Right lung (tissue), 5 donors: ENCODE measurements around the gene CEBPE. TPM values are rescaled to one million over a fixed set of nuclear protein-coding genes. Genes with fewer than 3 reads are reported as not detected.

Experiments used
- DNase-seq, 2 donors: peaks; one replicate each; pipeline ENCODE4 v3.0.0-alpha.2; 2013
- polyA plus RNA-seq, 5 donors: library from polyadenylated mRNA; unstranded; fragments of 120-200 nt; gene quantifications; one replicate each; pipeline versions ENCODE4 v1.2.1 to v1.2.3, GENCODE V29; 2013; ENCODE audit warnings: inconsistent platforms in 1 of 5, low replicate concordance in 1 of 5; ENCODE audit not compliant: insufficient read length in 5 of 5, insufficient read depth in 1 of 5

The CEBPE gene
- polyA plus RNA-seq, 5 donors: 0.10 to 0.23 (median 0.16) TPM

DNA sequence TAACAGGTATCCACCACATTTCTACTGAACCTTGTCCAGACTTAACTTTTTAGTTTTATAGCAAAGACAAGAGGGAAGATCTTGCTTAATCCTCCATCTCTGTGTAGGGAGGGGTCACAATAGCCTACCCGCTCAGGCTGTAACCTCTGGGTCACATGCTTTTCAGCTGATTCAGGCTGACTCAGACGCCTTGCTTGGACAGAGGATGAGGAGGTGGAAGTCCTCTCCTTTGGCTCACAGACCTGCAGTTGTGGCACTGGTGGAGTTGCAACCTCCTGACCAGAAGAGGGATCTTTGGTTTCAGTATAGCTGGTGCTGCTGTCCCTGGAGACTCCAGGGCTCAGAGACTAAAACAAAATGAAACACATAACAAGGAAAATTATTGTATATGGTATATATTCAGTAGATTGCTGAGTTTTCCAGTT is 40.4 kb downstream of the CEBPE start:
- no peak for DNase-seq

DNA sequence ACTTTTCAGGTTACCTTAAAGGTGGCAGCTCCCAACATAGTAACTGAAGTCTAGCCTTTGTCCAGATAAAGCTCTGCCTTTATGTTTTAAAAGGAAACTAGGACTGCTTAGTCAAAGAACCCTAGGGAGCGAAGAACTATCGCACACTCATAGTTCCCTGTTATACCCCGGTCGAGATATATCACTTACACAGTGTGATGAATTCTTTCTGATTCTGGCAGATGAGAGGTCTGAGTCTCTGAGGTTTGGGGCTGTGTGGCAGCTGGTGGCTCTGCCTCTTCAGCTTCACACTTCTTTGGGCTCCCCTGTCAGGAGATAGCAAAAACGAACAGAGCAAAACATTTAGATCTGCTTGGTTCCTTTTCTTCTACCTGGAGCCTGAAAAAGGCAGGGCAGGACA is 41.1 kb downstream of the CEBPE start:
- DNase-seq: no peak

DNA sequence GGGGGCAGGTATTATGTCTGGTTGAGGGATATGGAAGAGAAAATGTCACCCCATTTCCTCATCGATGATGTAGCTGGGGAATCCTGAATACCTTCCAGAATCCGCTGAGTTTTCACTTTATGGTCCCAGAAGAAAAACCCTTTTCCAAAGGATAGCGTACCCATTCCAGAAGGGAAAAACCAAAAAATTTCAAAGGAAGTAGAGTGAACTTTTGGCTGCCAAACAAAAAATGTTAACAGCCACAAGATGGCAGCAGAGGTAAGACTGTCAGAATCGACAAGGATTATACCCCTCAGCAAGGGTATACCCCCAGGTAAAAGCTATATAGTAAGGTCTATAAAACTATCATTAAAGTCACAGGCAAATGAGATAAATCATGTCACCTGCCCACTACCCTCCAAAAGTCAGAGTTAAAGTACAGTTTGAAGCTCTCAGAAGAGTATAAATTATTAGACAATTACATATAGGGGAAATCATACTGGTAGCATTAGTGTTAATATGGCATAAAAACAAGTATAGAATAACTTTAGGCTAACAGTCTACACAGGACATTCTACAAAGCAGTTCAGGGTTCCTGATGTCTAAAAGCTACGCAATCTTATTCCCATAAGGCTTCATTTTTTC is 42.2 kb downstream of the CEBPE start:
- no peak for DNase-seq

DNA sequence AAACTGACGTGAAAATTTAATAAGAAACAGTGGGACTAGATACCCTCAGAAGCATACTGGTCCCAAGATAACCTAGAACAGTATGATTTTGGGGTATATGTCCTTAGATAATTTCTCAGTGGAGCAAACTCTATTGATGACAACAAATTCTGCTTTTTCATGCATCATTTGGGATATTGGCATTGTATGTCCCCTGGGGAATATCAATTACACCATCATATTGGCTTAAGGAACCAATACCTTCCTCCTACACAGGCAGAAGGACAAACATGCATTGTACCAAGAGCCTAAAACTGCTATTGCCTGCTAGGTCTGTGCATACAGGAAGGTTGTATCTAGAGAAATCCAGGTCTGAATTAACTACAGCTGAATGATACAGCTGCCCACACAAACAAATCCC is 44.1 kb downstream of the CEBPE start:
- no peak for DNase-seq

DNA sequence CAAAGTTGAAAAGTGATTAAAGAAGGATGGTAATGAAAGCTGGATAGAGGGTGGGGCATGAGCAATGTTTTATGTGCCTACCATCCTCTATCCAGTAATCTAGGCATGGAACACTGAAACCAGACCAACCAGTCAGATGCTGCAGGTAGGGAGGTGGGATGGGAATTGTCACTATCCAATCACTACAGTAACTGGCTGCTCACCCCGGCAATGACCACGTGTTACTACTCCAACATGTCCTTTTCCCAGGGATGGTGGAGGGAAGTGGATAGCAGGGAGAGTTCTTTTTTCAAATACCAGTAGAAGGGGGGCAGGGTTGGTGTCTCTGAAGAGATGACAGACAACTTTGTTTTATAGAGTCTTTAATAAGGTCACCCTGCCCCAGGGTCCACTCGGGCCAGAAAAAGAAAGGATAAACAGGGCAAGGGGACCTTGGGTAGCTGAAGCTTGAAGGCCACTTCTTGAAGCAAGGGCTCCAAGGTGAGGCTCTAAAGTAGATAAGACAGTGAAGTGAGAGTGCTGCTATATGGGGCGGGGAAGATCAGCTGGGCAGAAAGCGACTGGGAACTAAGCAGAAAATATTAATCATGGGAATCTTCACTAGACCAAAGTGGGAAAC is 47.0 kb downstream of the CEBPE start:
- no peak for DNase-seq

DNA sequence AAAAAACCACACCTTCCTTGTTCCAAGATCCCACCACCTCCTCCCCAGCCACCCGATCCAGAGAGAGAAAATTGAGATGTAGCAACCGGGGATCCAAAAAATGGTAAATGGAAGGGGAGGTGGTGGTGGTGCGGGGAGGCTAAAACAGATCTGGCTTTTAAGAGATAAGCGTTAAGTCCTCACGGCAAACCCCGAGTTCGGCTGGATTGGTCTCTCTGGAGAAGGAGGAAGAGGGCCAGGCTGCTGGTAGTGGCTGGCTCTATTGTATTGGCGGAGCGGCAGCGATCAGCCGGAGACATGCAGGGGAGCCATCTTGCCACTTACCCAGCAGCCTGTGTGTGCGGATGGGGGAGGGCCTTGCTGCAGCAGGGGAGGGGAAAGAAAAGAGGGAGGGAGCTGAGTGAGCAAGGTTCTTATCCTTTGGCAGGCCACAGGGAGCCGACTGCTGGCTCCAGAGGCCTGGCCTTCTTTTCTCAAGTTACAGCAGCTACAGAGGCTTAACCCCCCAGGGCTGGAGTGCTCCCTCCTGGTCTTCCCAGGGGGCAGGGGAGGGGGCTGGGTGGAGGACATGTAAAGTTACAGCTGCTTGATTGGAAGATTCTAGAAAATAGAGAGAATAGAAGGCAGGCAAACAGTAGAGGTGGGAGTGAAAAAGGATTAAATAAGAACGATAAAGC is 47.7 kb downstream of the CEBPE start:
- peak; percentile 85 to 87 for DNase-seq

DNA sequence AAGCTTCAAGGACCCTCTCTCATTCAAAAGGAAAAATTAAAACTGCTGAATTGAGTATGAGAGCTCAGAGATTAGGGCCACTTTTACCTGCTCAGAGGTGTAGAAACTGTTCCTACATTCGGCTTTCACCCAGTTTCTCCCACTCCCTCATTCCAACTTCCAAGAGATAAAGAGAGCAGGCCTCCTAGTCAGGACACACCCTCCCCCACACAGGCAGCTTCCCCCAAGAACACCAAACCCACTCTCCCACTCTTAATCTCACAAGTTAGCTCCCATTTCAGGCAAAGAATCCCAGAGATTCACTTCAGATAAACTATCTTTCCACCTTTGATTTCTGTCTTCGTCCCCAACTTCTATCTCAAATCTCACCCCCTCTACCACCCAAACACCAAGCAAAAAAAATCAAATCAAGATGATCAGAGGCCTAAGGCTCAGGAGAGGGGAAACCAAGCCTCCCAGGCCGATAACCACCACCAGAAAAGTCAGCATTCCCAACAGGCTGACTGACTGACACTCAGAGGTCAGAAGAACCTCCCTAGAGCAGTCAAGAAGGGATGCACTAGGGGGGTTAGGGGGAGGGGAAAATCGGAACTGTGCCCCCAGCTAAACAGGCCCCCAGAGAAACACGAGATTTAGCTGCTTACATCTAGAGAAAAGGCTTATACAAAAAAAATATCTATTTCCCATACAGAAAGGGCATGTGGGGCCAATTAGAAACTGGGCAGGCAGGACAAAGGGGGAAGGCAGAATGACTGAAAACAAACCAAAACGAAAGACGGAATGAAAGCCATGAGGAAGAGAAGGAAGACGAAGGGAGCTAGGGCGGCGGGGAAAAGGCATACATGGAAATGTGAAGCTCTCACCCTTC is 48.6 kb downstream of the CEBPE start:
- DNase-seq: no peak

DNA sequence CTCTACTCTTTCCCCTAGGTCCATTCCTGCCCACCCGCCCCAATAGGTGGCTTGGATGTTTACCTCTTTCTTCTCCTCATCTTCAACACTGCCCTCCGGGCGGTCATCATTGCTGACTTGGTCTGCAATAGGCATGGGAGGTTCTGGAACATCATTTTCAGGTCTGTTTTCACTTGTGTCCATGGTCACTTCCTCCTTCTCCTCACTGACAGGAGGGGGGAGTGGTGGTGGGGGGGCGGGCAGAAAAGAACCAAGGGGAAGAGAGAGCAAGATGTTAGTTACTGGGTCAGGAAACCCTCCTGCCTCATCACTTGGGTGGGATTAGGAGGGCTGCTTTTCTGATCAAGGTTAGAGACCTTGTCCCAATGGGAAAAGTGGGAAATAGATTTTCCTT is 49.6 kb downstream of the CEBPE start:
- no peak for DNase-seq

DNA sequence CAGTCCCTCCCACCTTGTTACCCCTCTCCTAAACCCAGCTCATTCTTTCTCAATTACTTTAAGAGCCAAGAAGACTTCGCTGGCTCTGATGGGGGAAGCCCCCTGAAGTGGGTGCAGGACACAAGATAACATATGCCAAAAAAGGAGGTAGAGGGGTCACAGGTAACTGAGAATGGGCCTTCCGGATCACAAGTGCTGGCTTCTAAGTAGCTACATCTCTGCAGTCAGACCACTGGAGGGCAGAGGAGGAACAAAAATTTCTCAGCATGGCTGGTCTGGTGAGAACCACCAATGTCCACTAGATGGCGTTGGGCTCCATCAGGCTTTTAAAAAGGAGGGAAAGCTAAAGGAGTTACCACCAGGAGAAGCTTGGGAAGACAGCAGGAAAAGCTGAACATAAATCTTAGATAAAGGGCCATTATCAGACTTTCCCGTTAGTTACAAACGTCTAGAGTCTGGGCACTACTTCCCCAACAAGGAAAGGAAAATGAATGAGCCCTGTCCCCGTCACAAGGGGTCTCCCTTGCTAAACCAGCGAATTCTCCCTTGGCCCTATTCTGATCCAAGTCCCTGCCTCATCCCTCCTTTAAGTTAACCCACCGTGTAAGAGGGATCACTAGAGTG is 50.2 kb downstream of the CEBPE start:
- DNase-seq: peak; percentile 74 to 87

DNA sequence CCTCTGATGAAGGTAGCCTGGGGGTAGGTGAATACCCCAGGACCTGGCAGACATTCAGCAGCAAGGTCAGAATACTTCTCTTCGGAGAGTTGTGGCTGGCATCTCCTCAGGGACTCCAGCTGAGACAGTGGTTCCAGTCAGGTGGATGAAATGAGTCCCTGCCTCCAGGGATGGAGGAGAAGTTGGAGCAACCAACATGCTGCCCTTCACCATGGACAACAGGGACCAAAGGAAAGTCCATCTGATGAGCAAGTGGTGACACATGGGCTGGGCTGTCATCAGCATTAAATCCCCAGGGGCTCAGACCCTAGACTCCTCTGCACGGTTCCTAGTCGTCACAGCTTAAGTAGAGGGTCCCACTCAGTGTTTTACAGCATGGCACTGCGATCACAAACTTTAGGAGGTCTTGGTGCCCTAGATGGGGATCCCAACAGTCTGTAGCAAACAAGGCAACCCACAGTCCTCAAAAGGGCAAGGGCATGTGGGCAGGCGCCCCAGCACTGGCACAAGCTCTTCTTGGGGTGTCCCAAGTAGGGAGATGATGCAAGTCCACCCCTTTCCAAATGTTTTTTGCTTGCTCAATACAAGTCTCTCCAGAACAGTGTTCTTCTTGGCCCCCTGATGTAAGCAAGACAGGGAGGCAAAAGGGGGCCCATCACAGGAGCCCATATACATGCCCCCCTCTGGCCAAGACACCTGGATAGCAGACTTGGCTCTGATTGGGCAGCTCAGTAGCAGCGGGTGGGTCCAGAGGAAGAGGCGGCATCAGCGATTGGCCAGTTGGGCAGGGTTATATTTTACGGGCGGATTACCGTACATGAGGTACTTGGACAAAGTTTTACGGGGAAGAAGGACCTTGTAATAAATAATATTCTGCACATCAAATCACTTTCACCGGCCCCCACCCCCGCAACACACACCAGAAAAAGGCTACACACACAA is 50.9 kb downstream of the CEBPE start:
- DNase-seq: no peak

Other genes starting within 250 kb of the CEBPE start
- gene LRP10, start 247.5 kb downstream of the CEBPE start, polyA plus RNA-seq: 10 to 100 TPM; 43.1 to 64.5 (median 51.0) TPM
- under 1 TPM; 0.58 to 0.99 (median 0.81) TPM for gene REM2, start 236.0 kb downstream of the CEBPE start, polyA plus RNA-seq
- 100 to 1,000 TPM in 4 of 5 donors, 10 to 100 TPM in 1; 95.6 to 128 (median 105) TPM for gene RBM23, start 200.1 kb downstream of the CEBPE start, polyA plus RNA-seq
- 100 to 1,000 TPM; 115 to 129 (median 123) TPM for gene PRMT5, start 189.9 kb downstream of the CEBPE start, polyA plus RNA-seq
- gene HAUS4, start 162.2 kb downstream of the CEBPE start, polyA plus RNA-seq: 10 to 100 TPM; 50.8 to 86.9 (median 80.5) TPM
- gene AJUBA, start 136.7 kb downstream of the CEBPE start, polyA plus RNA-seq: 10 to 100 TPM; 31.3 to 50.3 (median 40.6) TPM
- 10 to 100 TPM; 20.6 to 23.2 (median 21.5) TPM for gene C14orf93, start 109.1 kb downstream of the CEBPE start, polyA plus RNA-seq
- 100 to 1,000 TPM; 155 to 205 (median 174) TPM for gene PSMB5, start 84.4 kb downstream of the CEBPE start, polyA plus RNA-seq
- not detected for gene PSMB11, start 77.0 kb downstream of the CEBPE start, polyA plus RNA-seq
- gene CDH24, start 61.7 kb downstream of the CEBPE start, polyA plus RNA-seq: 10 to 100 TPM in 4 of 5 donors, 1 to 10 TPM in 1; 9.7 to 13.7 (median 12.2) TPM
- gene ACIN1, start 24.1 kb downstream of the CEBPE start, polyA plus RNA-seq: 100 to 1,000 TPM; 277 to 378 (median 335) TPM
- 10 to 100 TPM; 57.4 to 70.3 (median 64.5) TPM for gene C14orf119, start 23.8 kb downstream of the CEBPE start, polyA plus RNA-seq
- gene CIROP, start 14.3 kb downstream of the CEBPE start, polyA plus RNA-seq: under 1 TPM in 2 of 5 donors, not detected in 3; 0.05 to 0.06 TPM
- 100 to 1,000 TPM; 107 to 140 (median 126) TPM for gene SLC7A8, start 64.4 kb upstream of the CEBPE start, polyA plus RNA-seq
- 1 to 10 TPM in 2 of 5 donors, under 1 TPM in 2, not detected in 1; 0.65 to 1.6 (median 1.1) TPM for gene RNF212B, start 118.7 kb upstream of the CEBPE start, polyA plus RNA-seq
- gene HOMEZ, start 166.9 kb upstream of the CEBPE start, polyA plus RNA-seq: 10 to 100 TPM; 15.2 to 19.3 (median 16.4) TPM
- 10 to 100 TPM; 18.4 to 24.7 (median 22.0) TPM for gene PPP1R3E, start 183.6 kb upstream of the CEBPE start, polyA plus RNA-seq
- gene BCL2L2, start 187.6 kb upstream of the CEBPE start, polyA plus RNA-seq: 10 to 100 TPM; 35.9 to 42.0 (median 37.3) TPM
- 100 to 1,000 TPM; 191 to 227 (median 216) TPM for gene PABPN1, start 202.2 kb upstream of the CEBPE start, polyA plus RNA-seq
- 10 to 100 TPM; 26.1 to 41.7 (median 33.6) TPM for gene SLC22A17, start 233.6 kb upstream of the CEBPE start, polyA plus RNA-seq
- 10 to 100 TPM; 37.4 to 67.0 (median 49.9) TPM for gene EFS, start 245.9 kb upstream of the CEBPE start, polyA plus RNA-seq